HepG2 (cell line): ENCODE data around the gene RAB30. TPM values are rescaled to one million over a fixed set of nuclear protein-coding genes. Genes with fewer than 3 reads are reported as not detected.

Experiments
- ATAC-seq: fragments of 200-7000 bp; cut with Tn5 transposase; 3 replicates; pipeline ENCODE4 v1.9.1; 2020; ENCODE audit warnings: mild to moderate bottlenecking, moderate library complexity
- BruUV-seq: library from RNA; stranded (reverse); fragments of 400-500 nt; replicated peaks from 2 replicates; lab custom pipeline; 2021; lab: Mats Ljungman, UMichigan
- CTCF ChIA-PET: fragments of 300-600 bp; formaldehyde crosslinking; extraction: SDS; loops from one replicate; lab custom pipeline; 2021; ENCODE audit warnings: low total read pairs, inconsistent platforms, low intra/inter-chr PET ratio; lab: Yijun Ruan, JAX
- POLR2A ChIA-PET: fragments of 350-600 bp; sonication (Branson Sonifier 250); formaldehyde crosslinking; loops from one replicate; lab custom pipeline; 2020; ENCODE audit warnings: antibody characterized with exemption, inconsistent platforms; lab: Yijun Ruan, JAX
- DNase-seq: peaks from one replicate; pipeline ENCODE4 v3.0.0-alpha.2; 2015; ENCODE audit warnings: low spot score
- FAIRE-seq: peaks from 3 replicates; lab custom pipeline; 2011; peaks lifted over from hg19 to GRCh38; lab: Jason Lieb, UNC
- H2AFZ ChIP-seq: one replicate; pipeline ENCODE4 v1.6.1; 2011; ENCODE audit warnings: low read length, inconsistent platforms
- H3K27ac ChIP-seq: fragments of 300-600 bp; 3 replicates; pipeline ENCODE4 v1.8.0; 2011; ENCODE audit warnings: mixed run types, mild to moderate bottlenecking, mixed read lengths, low read length, inconsistent platforms; ENCODE audit not compliant: insufficient read depth; ENCODE audit errors: extremely low read length
- H3K27me3 ChIP-seq, 2 experiments: fragments of 200-600 bp in 1 of 2; 2 replicates in 1 of 2; 3 replicates in 1 of 2; pipeline versions ENCODE4 v1.6.0 to v1.8.0; 2011; ENCODE audit warnings: low read length in 2 of 2, mild to moderate bottlenecking in 2 of 2, moderate library complexity in 2 of 2, inconsistent platforms in 1 of 2; ENCODE audit not compliant: insufficient read depth in 2 of 2, control insufficient read depth in 1 of 2
- H3K36me3 ChIP-seq, 2 experiments: fragments of 200-600 bp in 1 of 2; replicated peaks in 1 of 2; 2 replicates in 1 of 2; 3 replicates in 1 of 2; pipeline versions ENCODE4 v1.5.1 to v1.8.0; 2011; ENCODE audit warnings: low read length in 2 of 2, inconsistent platforms in 1 of 2; ENCODE audit not compliant: insufficient read depth in 2 of 2, control insufficient read depth in 1 of 2
- H3K4me1 ChIP-seq: 2 replicates; pipeline ENCODE4 v1.5.1; 2012; ENCODE audit warnings: low read length, inconsistent platforms; ENCODE audit not compliant: insufficient read depth
- H3K4me2 ChIP-seq: 2 replicates; pipeline ENCODE4 v1.6.0; 2011; ENCODE audit warnings: low read depth, low read length, inconsistent platforms
- H3K4me3 ChIP-seq, 3 experiments: fragments of 200-600 bp in 1 of 3; sonication (generic), shearing (Covaris generic) in 1 of 3; replicated peaks in 1 of 3; 2 replicates each; pipeline ENCODE4 v1.5.1; 2011 to 2016; ENCODE audit warnings: low read length in 3 of 3, inconsistent platforms in 2 of 3, low read depth in 2 of 3, mild to moderate bottlenecking in 2 of 3, control low read depth in 1 of 3, mixed read lengths in 1 of 3; ENCODE audit not compliant: insufficient read depth in 1 of 3
- H3K79me2 ChIP-seq: one replicate; pipeline ENCODE4 v1.6.1; 2011; ENCODE audit warnings: low read length, inconsistent platforms; ENCODE audit not compliant: insufficient read depth
- H3K9ac ChIP-seq: 2 replicates; pipeline ENCODE4 v1.6.0; 2011; ENCODE audit warnings: mild to moderate bottlenecking, low read depth, low read length, inconsistent platforms; ENCODE audit not compliant: insufficient read depth
- H3K9me3 ChIP-seq: 2 replicates; pipeline ENCODE4 v1.5.1; 2012; ENCODE audit warnings: mild to moderate bottlenecking, low read length
- H4K20me1 ChIP-seq: 2 replicates; pipeline ENCODE4 v1.6.0; 2011; ENCODE audit warnings: inconsistent platforms, mild to moderate bottlenecking, low read length, moderate library complexity; ENCODE audit not compliant: insufficient read depth
- ATRX ChIP-seq: sonication (generic); formaldehyde crosslinking; IDR thresholded peaks from 2 replicates; pipeline ENCODE4 v1.4.0; 2020; ENCODE audit warnings: missing genetic modification reagents, borderline replicate concordance
- CBX2 ChIP-seq, 2 experiments: fragments of 200-600 bp in 1 of 2; sonication (generic); formaldehyde crosslinking in 1 of 2; IDR thresholded peaks; 2 replicates each; pipeline versions ENCODE4 v1.7.0 to v1.8.1; 2018 to 2022; ENCODE audit warnings: low read depth in 2 of 2, low read length in 1 of 2, mild to moderate bottlenecking in 1 of 2, missing genetic modification reagents in 1 of 2
- CEBPZ ChIP-seq: IDR thresholded peaks from 2 replicates; pipeline ENCODE4 v1.6.1; 2012; ENCODE audit warnings: low read length, improper control_type of control experiment
- HDAC1 ChIP-seq: sonication (generic); formaldehyde crosslinking; IDR thresholded peaks from 2 replicates; pipeline ENCODE4 v1.5.1; 2020; ENCODE audit warnings: mild to moderate bottlenecking, missing genetic modification reagents
- KDM1A ChIP-seq: IDR thresholded peaks from 2 replicates; pipeline ENCODE4 v1.6.1; 2016; ENCODE audit warnings: missing compliant biosample characterization
- MIER3 ChIP-seq: IDR thresholded peaks from 2 replicates; pipeline ENCODE4 v1.6.1; 2016; ENCODE audit warnings: missing compliant biosample characterization, borderline replicate concordance
- NFYB ChIP-seq: sonication (generic); formaldehyde crosslinking; IDR thresholded peaks from 2 replicates; pipeline ENCODE4 v1.4.0; 2020; ENCODE audit warnings: missing genetic modification reagents
- PLRG1 ChIP-seq: fragments of 450-650 bp; conservative IDR thresholded peaks from 2 replicates; pipeline ENCODE4 v1.6.1; 2016
- SRSF4 ChIP-seq: fragments of 200-400 bp; formaldehyde crosslinking; IDR thresholded peaks from one replicate; pipeline ENCODE4 v1.6.1; 2018; ENCODE audit warnings: mild to moderate bottlenecking, low read depth, low read length, moderate library complexity; ENCODE audit not compliant: poor library complexity, severe bottlenecking
- SYNCRIP ChIP-seq: fragments of 200-400 bp; formaldehyde crosslinking; IDR thresholded peaks from 2 replicates; pipeline ENCODE4 v1.6.1; 2018; ENCODE audit warnings: mild to moderate bottlenecking, low read depth, low read length; ENCODE audit not compliant: insufficient read depth
- ZBTB7A ChIP-seq: sonication (generic); formaldehyde crosslinking; IDR thresholded peaks from 2 replicates; pipeline ENCODE4 v1.8.0; 2022; ENCODE audit warnings: mild to moderate bottlenecking, missing genetic modification reagents
- ZNF546 ChIP-seq: sonication (generic); formaldehyde crosslinking; conservative IDR thresholded peaks from 2 replicates; pipeline ENCODE4 v1.8.1; 2023; ENCODE audit warnings: mild to moderate bottlenecking, missing genetic modification reagents
- ZNF580 ChIP-seq: IDR thresholded peaks from 2 replicates; pipeline ENCODE4 v1.6.1; 2016; ENCODE audit warnings: low read depth, borderline replicate concordance
- ZNF598 ChIP-seq: sonication (generic); formaldehyde crosslinking; IDR thresholded peaks from 2 replicates; pipeline ENCODE4 v1.5.1; 2020; ENCODE audit warnings: mild to moderate bottlenecking, missing genetic modification reagents, borderline replicate concordance
- ZNF678 ChIP-seq: sonication (generic); formaldehyde crosslinking; IDR thresholded peaks from 2 replicates; pipeline ENCODE4 v1.4.0; 2020; ENCODE audit warnings: mild to moderate bottlenecking, missing genetic modification reagents
- ZNF768 ChIP-seq: sonication (generic); formaldehyde crosslinking; IDR thresholded peaks from 2 replicates; pipeline ENCODE4 v1.4.0; 2020; ENCODE audit warnings: missing genetic modification reagents
- WGBS: methylation state at CpG from one replicate; pipeline ENCODE4 v1.1.6; 2017; ENCODE audit warnings: low lambda C conversion rate; 5-methylcytosine and 5-hydroxymethylcytosine counted together
- in situ Hi-C: cut with HindIII; loops from 2 replicates; pipeline ENCODE4 v1.10.0; 2017; ENCODE audit warnings: low pct_unique_long_range_greater_than_20kb; ENCODE audit not compliant: extremely low pct_ligation_motif_present
- intact Hi-C: fragments of 100-400 bp; cut with micrococcal nuclease; formaldehyde crosslinking; loops from one replicate; pipeline ENCODE4 v1.10.0; 2022; ENCODE audit not compliant: unreplicated experiment
- polyA plus RNA-seq, 8 experiments: library from polyadenylated mRNA; depleted of rRNA in 3 of 8; stranded (reverse) in 7 of 8; unstranded in 1 of 8; fragments of >200 nt; fragmentation: Illumina TruSeq in 4 of 8; extraction: Trizol in 4 of 8; gene quantifications; 2 replicates each; pipeline versions ENCODE4 v1.2.1 to v1.2.3, GENCODE V29; 2011 to 2016; ENCODE audit warnings: low read depth in 4 of 8, missing spikeins in 1 of 8, mixed read lengths in 1 of 8; ENCODE audit not compliant: insufficient read depth in 1 of 8
- total RNA-seq, 5 experiments: library from RNA; depleted of rRNA; stranded (reverse); fragments of >200 nt; fragmentation: Illumina TruSeq; extraction: Trizol; gene quantifications; 2 replicates each; pipeline ENCODE4 v1.2.3, GENCODE V29; 2016; ENCODE audit warnings: low read depth in 1 of 5
- TF ChIP-seq, protein P1 (sequence below): sonication (generic); formaldehyde crosslinking; IDR thresholded peaks from 2 replicates; pipeline ENCODE4 v1.5.1; 2020; ENCODE audit warnings: missing genetic modification reagents, mild to moderate bottlenecking, borderline replicate concordance
- TF ChIP-seq, protein P2 (sequence below): IDR thresholded peaks from 2 replicates; pipeline ENCODE4 v1.6.1; 2016
- TF ChIP-seq, protein P3 (sequence below): sonication (generic); formaldehyde crosslinking; IDR thresholded peaks from 2 replicates; pipeline ENCODE4 v1.5.0; 2020; ENCODE audit warnings: missing genetic modification reagents, mild to moderate bottlenecking, borderline replicate concordance

Gene RAB30
- total and polyA plus RNA-seq, 2 of the 13 experiments (the other 11 are each of a cell fraction or from before 2014, with no cell fraction given) = 3.7 to 5.0 TPM

GRCh38 chr11:83031127-83031526 is 40.6 kb downstream of the RAB30 start:
- no peaks in the 10 kb centered on the region for H3K9me3 ChIP-seq
- no peak overlapping the region for H3K4me2 ChIP-seq
- no peaks in the 10 kb centered on the region for H3K27me3 ChIP-seq
- no peak for DNase-seq
- peaks cover 6% of the 10 kb centered on the region for H3K79me2 ChIP-seq
- TF ChIP-seq CBX2 (IDR thresholded peaks at IDR 0.05; ENCODE audit: low read depth, low read length) (no peak), CBX2 (CRISPR knock-in tag; IDR thresholded peaks at IDR 0.05; ENCODE audit: low read depth) (no peak), ZBTB7A (CRISPR knock-in tag) (no peak), PLRG1 (no peak), ZNF768 (CRISPR knock-in tag) (no peak), HDAC1 (CRISPR knock-in tag) (no peak), MIER3 (CRISPR knock-in tag) (no peak), ZNF678 (CRISPR knock-in tag) (no peak), NFYB (CRISPR knock-in tag) (no peak), ZNF546 (CRISPR knock-in tag) (no peak), KDM1A (CRISPR knock-in tag) (no peak), SRSF4 (no peak), CEBPZ (no peak), ZNF580 (no peak), ATRX (CRISPR knock-in tag) (no peak), ZNF598 (CRISPR knock-in tag) (no peak), SYNCRIP (no peak)
- TF ChIP-seq, protein P1, sequence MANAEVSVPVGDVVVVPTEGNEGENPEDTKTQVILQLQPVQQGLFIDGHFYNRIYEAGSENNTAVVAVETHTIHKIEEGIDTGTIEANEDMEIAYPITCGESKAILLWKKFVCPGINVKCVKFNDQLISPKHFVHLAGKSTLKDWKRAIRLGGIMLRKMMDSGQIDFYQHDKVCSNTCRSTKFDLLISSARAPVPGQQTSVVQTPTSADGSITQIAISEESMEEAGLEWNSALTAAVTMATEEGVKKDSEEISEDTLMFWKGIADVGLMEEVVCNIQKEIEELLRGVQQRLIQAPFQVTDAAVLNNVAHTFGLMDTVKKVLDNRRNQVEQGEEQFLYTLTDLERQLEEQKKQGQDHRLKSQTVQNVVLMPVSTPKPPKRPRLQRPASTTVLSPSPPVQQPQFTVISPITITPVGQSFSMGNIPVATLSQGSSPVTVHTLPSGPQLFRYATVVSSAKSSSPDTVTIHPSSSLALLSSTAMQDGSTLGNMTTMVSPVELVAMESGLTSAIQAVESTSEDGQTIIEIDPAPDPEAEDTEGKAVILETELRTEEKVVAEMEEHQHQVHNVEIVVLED = no peak
- TF ChIP-seq, protein P2, sequence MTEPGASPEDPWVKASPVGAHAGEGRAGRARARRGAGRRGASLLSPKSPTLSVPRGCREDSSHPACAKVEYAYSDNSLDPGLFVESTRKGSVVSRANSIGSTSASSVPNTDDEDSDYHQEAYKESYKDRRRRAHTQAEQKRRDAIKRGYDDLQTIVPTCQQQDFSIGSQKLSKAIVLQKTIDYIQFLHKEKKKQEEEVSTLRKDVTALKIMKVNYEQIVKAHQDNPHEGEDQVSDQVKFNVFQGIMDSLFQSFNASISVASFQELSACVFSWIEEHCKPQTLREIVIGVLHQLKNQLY (CRISPR knock-in tag) = no peak
- TF ChIP-seq, protein P3, sequence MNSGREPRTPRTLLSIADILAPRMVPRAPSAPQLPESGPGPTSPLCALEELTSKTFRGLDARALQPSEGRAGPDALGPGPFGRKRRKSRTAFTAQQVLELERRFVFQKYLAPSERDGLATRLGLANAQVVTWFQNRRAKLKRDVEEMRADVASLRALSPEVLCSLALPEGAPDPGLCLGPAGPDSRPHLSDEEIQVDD = no peak
- TF ChIP-seq, all 625 proteins: peak for 0
- ChIA-PET POLR2A (no interaction called here), CTCF (no interaction called here)
- ATAC-seq (no peak), FAIRE-seq (no peak)
- no TSS peak for BruUV-seq
- no peak overlapping the region for H3K9ac ChIP-seq
- H3K36me3 ChIP-seq = no peaks in the 10 kb centered on the region
- H4K20me1 ChIP-seq = no peaks in the 10 kb centered on the region
- peaks cover 47% of the 10 kb centered on the region for H3K4me1 ChIP-seq
- no peak overlapping the region for H3K4me3 ChIP-seq
- no peak overlapping the region for H2AFZ ChIP-seq
- in situ Hi-C loops = no loop called here
- H3K27ac ChIP-seq = no peak overlapping the region
- intact Hi-C loops = no loop called here
- WGBS = 95% methylated on average over 4 of the region's 4 CpGs
